Measurements from ENCODE around the gene GADD45GIP1.
A peak's percentile ranks its signal among the peaks of the same experiment; 100 is the strongest.

Gene GADD45GIP1

GRCh38 chr19:12913851-12914690 lies 43.0 kb downstream of the GADD45GIP1 start:
- DNase-seq = peak in 19 of 56 donors; percentile 6 to 59 (median 16)

- DNase-seq = peak in 55 of 56 donors; percentile 37 to 97 (median 76)
Observed at GRCh38 chr19:12913011-12913561, 43.9 kb downstream of the GADD45GIP1 start.

- no peak for DNase-seq
Observed at GRCh38 chr19:12912571-12912970, 44.5 kb downstream of the GADD45GIP1 start.

GRCh38 chr19:12907166-12907565 lies 49.9 kb downstream of the GADD45GIP1 start:
- no peak for DNase-seq

All from amygdala (tissue), 56 donors.